ENCODE data around the gene TNFRSF18.
"Not testable (repeated sequence)": the region's sequence is repeated elsewhere in the genome, so short reads cannot be mapped to it uniquely, and the experiment has no call there.

The TNFRSF18 gene

GRCh38 chr1:1199141-1199960 lies 7.0 kb downstream of the TNFRSF18 start:
- no peak for DNase-seq (ENCODE audit: low read depth in 2 of 3, low spot score in 2 of 3)

GRCh38 chr1:1198423-1199140 lies 7.8 kb downstream of the TNFRSF18 start:
- no peak for DNase-seq (ENCODE audit: low read depth in 2 of 3, low spot score in 2 of 3)

GRCh38 chr1:1197551-1198422 lies 8.6 kb downstream of the TNFRSF18 start:
- no peak for DNase-seq (ENCODE audit: low read depth in 2 of 3, low spot score in 2 of 3)

- no peak for DNase-seq (ENCODE audit: low read depth in 2 of 3, low spot score in 2 of 3)
These were observed 9.2 kb downstream of the TNFRSF18 start for GRCh38 chr1:1197188-1197500.

- no peak for DNase-seq (ENCODE audit: low read depth in 2 of 3, low spot score in 2 of 3)
These were observed 9.8 kb downstream of the TNFRSF18 start for GRCh38 chr1:1196431-1197187.

- DNase-seq (ENCODE audit: low read depth in 2 of 3, low spot score in 2 of 3) = not testable (repeated sequence)
These were observed 10.7 kb downstream of the TNFRSF18 start for GRCh38 chr1:1195726-1196125.

GRCh38 chr1:1194723-1195122 lies 11.7 kb downstream of the TNFRSF18 start:
- DNase-seq (ENCODE audit: low read depth in 2 of 3, low spot score in 2 of 3) = no peak

GRCh38 chr1:1191734-1192133 lies 14.7 kb downstream of the TNFRSF18 start:
- no peak for DNase-seq (ENCODE audit: low read depth in 2 of 3, low spot score in 2 of 3)

GRCh38 chr1:1189111-1189510 lies 17.3 kb downstream of the TNFRSF18 start:
- DNase-seq (ENCODE audit: low read depth in 2 of 3, low spot score in 2 of 3) = no peak

- DNase-seq (ENCODE audit: low read depth in 2 of 3, low spot score in 2 of 3) = no peak
These were observed 18.5 kb downstream of the TNFRSF18 start for GRCh38 chr1:1187938-1188337.

GRCh38 chr1:1185101-1185765 lies 21.2 kb downstream of the TNFRSF18 start:
- DNase-seq (ENCODE audit: low read depth in 2 of 3, low spot score in 2 of 3) = no peak

GRCh38 chr1:1183833-1184775 lies 22.3 kb downstream of the TNFRSF18 start:
- no peak for DNase-seq (ENCODE audit: low read depth in 2 of 3, low spot score in 2 of 3)

GRCh38 chr1:1183221-1183747 lies 23.1 kb downstream of the TNFRSF18 start:
- no peak for DNase-seq (ENCODE audit: low read depth in 2 of 3, low spot score in 2 of 3)

- no peak for DNase-seq (ENCODE audit: low read depth in 2 of 3, low spot score in 2 of 3)
These were observed 23.7 kb downstream of the TNFRSF18 start for GRCh38 chr1:1182491-1183220.

- no peak for DNase-seq (ENCODE audit: low read depth in 2 of 3, low spot score in 2 of 3)
These were observed 24.4 kb downstream of the TNFRSF18 start for GRCh38 chr1:1181938-1182410.

- no peak for DNase-seq (ENCODE audit: low read depth in 2 of 3, low spot score in 2 of 3)
These were observed 25.1 kb downstream of the TNFRSF18 start for GRCh38 chr1:1181129-1181937.
